H1 (cell line): ENCODE results near the gene DDR2. TPM values are rescaled to one million over a fixed set of nuclear protein-coding genes. Genes with fewer than 3 reads are reported as not detected.

Experiments
- CTCF ChIA-PET: fragments of 300-600 bp; sonication (Branson Sonifier 250); formaldehyde crosslinking; loops from one replicate; lab custom pipeline; 2021; ENCODE audit not compliant: partially characterized antibody; lab: Charles Lee
- POLR2A ChIA-PET: fragments of 300-600 bp; sonication (Branson Sonifier 250); formaldehyde crosslinking; loops from one replicate; lab custom pipeline; 2021; ENCODE audit warnings: inconsistent platforms; ENCODE audit not compliant: partially characterized antibody; lab: Charles Lee
- DNase-seq, 2 experiments: peaks; one replicate each; pipeline versions ENCODE4 v3.0.0 to v3.0.0-alpha.2; 2010 to 2022; ENCODE audit warnings: low spot score in 2 of 2, low read depth in 1 of 2, mixed read lengths in 1 of 2
- FAIRE-seq: peaks from 2 replicates; lab custom pipeline; 2011; peaks lifted over from hg19 to GRCh38; lab: Jason Lieb, UNC
- H2AFZ ChIP-seq: 2 replicates; pipeline ENCODE4 v1.8.1; 2012; ENCODE audit warnings: low read length, inconsistent platforms
- H2AK5ac ChIP-seq: 2 replicates; pipeline ENCODE4 v1.6.1; 2013; ENCODE audit warnings: low read depth, low read length
- H2BK120ac ChIP-seq: replicated peaks from 2 replicates; pipeline ENCODE3; 2013; ENCODE audit warnings: low read depth, low read length, inconsistent platforms
- H2BK12ac ChIP-seq: 2 replicates; pipeline ENCODE4 v1.6.1; 2013; ENCODE audit warnings: low read depth, low read length
- H2BK15ac ChIP-seq: 2 replicates; pipeline ENCODE4 v1.6.1; 2013; ENCODE audit warnings: low read length
- H2BK20ac ChIP-seq: 2 replicates; pipeline ENCODE4 v1.6.1; 2013; ENCODE audit warnings: low read length
- H2BK5ac ChIP-seq: 2 replicates; pipeline ENCODE4 v1.6.1; 2013; ENCODE audit warnings: low read depth, low read length
- H3K14ac ChIP-seq: 2 replicates; pipeline ENCODE4 v1.6.1; 2013; ENCODE audit warnings: inconsistent platforms; ENCODE audit not compliant: insufficient read length
- H3K18ac ChIP-seq: 2 replicates; pipeline ENCODE4 v1.6.1; 2013; ENCODE audit warnings: low read length; ENCODE audit errors: extremely low read depth
- H3K23ac ChIP-seq: 2 replicates; pipeline ENCODE4 v1.6.1; 2013; ENCODE audit warnings: inconsistent platforms; ENCODE audit not compliant: insufficient read length
- H3K23me2 ChIP-seq: 2 replicates; pipeline ENCODE4 v1.6.1; 2013; ENCODE audit warnings: low read depth, low read length
- H3K27ac ChIP-seq: 2 replicates; pipeline ENCODE4 v1.6.1; 2011; ENCODE audit warnings: low read depth, low read length, inconsistent platforms
- H3K27me3 ChIP-seq, 4 experiments: replicated peaks in 1 of 4; 1 replicate in 1 of 4; 2 replicates in 3 of 4; pipeline versions ENCODE4 v1.6.1 to v1.8.1; 2011 to 2013; ENCODE audit warnings: low read length in 3 of 4, mild to moderate bottlenecking in 3 of 4, inconsistent platforms in 2 of 4, mixed read lengths in 2 of 4, moderate library complexity in 1 of 4; ENCODE audit not compliant: control insufficient read depth in 3 of 4, insufficient read depth in 3 of 4; ENCODE audit errors: extremely low read depth in 1 of 4
- H3K36me3 ChIP-seq, 4 experiments: 2 replicates each; pipeline versions ENCODE4 v1.6.1 to v1.8.1; 2011 to 2013; ENCODE audit warnings: mild to moderate bottlenecking in 4 of 4, low read length in 3 of 4, moderate library complexity in 2 of 4, control low read depth in 1 of 4, inconsistent platforms in 1 of 4; ENCODE audit not compliant: insufficient read depth in 4 of 4, control insufficient read depth in 2 of 4
- H3K4ac ChIP-seq: replicated peaks from 2 replicates; pipeline ENCODE3; 2013; ENCODE audit warnings: low read length, low read depth, mixed read lengths, inconsistent platforms; ENCODE audit not compliant: insufficient read length
- H3K4me1 ChIP-seq, 4 experiments: replicated peaks in 1 of 4; 1 replicate in 1 of 4; 2 replicates in 3 of 4; pipeline versions ENCODE4 v1.6.1 to v1.8.1; 2011 to 2013; ENCODE audit warnings: low read length in 3 of 4, inconsistent platforms in 2 of 4, mixed read lengths in 1 of 4; ENCODE audit not compliant: insufficient read depth in 4 of 4, control insufficient read depth in 3 of 4
- H3K4me2 ChIP-seq, 2 experiments: 2 replicates each; pipeline versions ENCODE4 v1.6.1 to v1.8.1; 2011 to 2013; ENCODE audit warnings: low read depth in 2 of 2, low read length in 2 of 2, control low read depth in 1 of 2, inconsistent platforms in 1 of 2, mild to moderate bottlenecking in 1 of 2; ENCODE audit not compliant: insufficient read depth in 1 of 2
- H3K4me3 ChIP-seq, 4 experiments: fragments of 200-600, 300-600 bp in 1 of 4; sonication (generic), shearing (Covaris generic), sonication (Bioruptor Twin) in 1 of 4; 2 replicates each; pipeline versions ENCODE4 v1.5.1 to v1.8.1; 2011 to 2016; ENCODE audit warnings: low read length in 4 of 4, low read depth in 3 of 4, control low read depth in 2 of 4, inconsistent platforms in 2 of 4, mild to moderate bottlenecking in 2 of 4, mixed read lengths in 1 of 4, moderate library complexity in 1 of 4; ENCODE audit not compliant: insufficient read depth in 2 of 4; ENCODE audit errors: extremely low read depth in 1 of 4
- H3K56ac ChIP-seq: replicated peaks from 2 replicates; pipeline ENCODE3; 2013; ENCODE audit warnings: low read depth, mild to moderate bottlenecking, mixed read lengths, low read length, inconsistent platforms; ENCODE audit not compliant: insufficient read length
- H3K79me1 ChIP-seq: 2 replicates; pipeline ENCODE4 v1.6.1; 2013; ENCODE audit warnings: low read depth, low read length, control low read depth
- H3K79me2 ChIP-seq, 2 experiments: 2 replicates each; pipeline versions ENCODE4 v1.6.1 to v1.8.1; 2012 to 2013; ENCODE audit warnings: low read length in 2 of 2, mild to moderate bottlenecking in 2 of 2, inconsistent platforms in 1 of 2; ENCODE audit not compliant: insufficient read depth in 2 of 2, control insufficient read depth in 1 of 2
- H3K9ac ChIP-seq, 4 experiments: replicated peaks in 1 of 4; 1 replicate in 1 of 4; 2 replicates in 3 of 4; pipeline versions ENCODE4 v1.6.1 to v1.8.1; 2011 to 2013; ENCODE audit warnings: low read depth in 3 of 4, low read length in 3 of 4, control low read depth in 2 of 4, mild to moderate bottlenecking in 2 of 4, moderate library complexity in 2 of 4, inconsistent platforms in 1 of 4; ENCODE audit errors: extremely low read depth in 1 of 4
- H3K9me3 ChIP-seq, 2 experiments: 2 replicates each; pipeline versions ENCODE4 v1.6.1 to v1.8.1; 2012 to 2013; ENCODE audit warnings: mild to moderate bottlenecking in 2 of 2, moderate library complexity in 2 of 2, control low read depth in 1 of 2, inconsistent platforms in 1 of 2, low read depth in 1 of 2, low read length in 1 of 2, mixed read lengths in 1 of 2; ENCODE audit not compliant: insufficient read depth in 2 of 2
- H4K20me1 ChIP-seq, 2 experiments: replicated peaks in 1 of 2; 2 replicates each; pipeline versions ENCODE3 to v1.8.1; 2011 to 2013; ENCODE audit warnings: inconsistent platforms in 2 of 2, low read length in 2 of 2, mild to moderate bottlenecking in 1 of 2; ENCODE audit not compliant: insufficient read depth in 2 of 2, control insufficient read depth in 1 of 2
- H4K5ac ChIP-seq: 2 replicates; pipeline ENCODE4 v1.6.1; 2013; ENCODE audit warnings: low read length, low read depth, mixed read lengths, inconsistent platforms; ENCODE audit not compliant: insufficient read length
- H4K8ac ChIP-seq: 2 replicates; pipeline ENCODE4 v1.8.0; 2013; ENCODE audit warnings: mild to moderate bottlenecking, moderate library complexity, low read length, inconsistent platforms; ENCODE audit not compliant: insufficient read depth; ENCODE audit errors: extremely low read depth
- H4K91ac ChIP-seq: replicated peaks from 2 replicates; pipeline ENCODE3; 2013; ENCODE audit warnings: low read length, mixed read lengths, inconsistent platforms; ENCODE audit not compliant: insufficient read length
- BCL11A ChIP-seq, 2 experiments: IDR thresholded peaks; one replicate each; pipeline ENCODE4 v1.6.1; 2011; ENCODE audit warnings: low read depth in 2 of 2, low read length in 2 of 2, mild to moderate bottlenecking in 2 of 2
- CTBP2 ChIP-seq: IDR thresholded peaks from 2 replicates; pipeline ENCODE4 v1.7.0; 2011; ENCODE audit warnings: borderline replicate concordance, mild to moderate bottlenecking, moderate library complexity, mixed read lengths, low read length; ENCODE audit not compliant: insufficient read depth, insufficient read length
- EP300 ChIP-seq, 2 experiments: IDR thresholded peaks; 1 replicate in 1 of 2; 2 replicates in 1 of 2; pipeline ENCODE4 v1.6.1; 2011 to 2012; ENCODE audit warnings: low read depth in 2 of 2, low read length in 2 of 2, mild to moderate bottlenecking in 2 of 2, borderline replicate concordance in 1 of 2, inconsistent platforms in 1 of 2, moderate library complexity in 1 of 2
- GABPA ChIP-seq: IDR thresholded peaks from 2 replicates; pipeline ENCODE4 v1.6.1; 2011; ENCODE audit warnings: mild to moderate bottlenecking, low read length, moderate library complexity, borderline replicate concordance; ENCODE audit not compliant: insufficient read depth
- NANOG ChIP-seq: IDR thresholded peaks from 2 replicates; pipeline ENCODE4 v1.6.1; 2011; ENCODE audit warnings: low read length, low read depth, mild to moderate bottlenecking, inconsistent platforms; ENCODE audit not compliant: insufficient read depth, poor library complexity, severe bottlenecking
- PHF8 ChIP-seq: fragments of 200-600 bp; sonication (generic); conservative IDR thresholded peaks from 2 replicates; pipeline ENCODE4 v1.7.1; 2012; ENCODE audit warnings: low read depth, mild to moderate bottlenecking, inconsistent platforms, low read length, moderate library complexity
- POU5F1 ChIP-seq: IDR thresholded peaks from 2 replicates; pipeline ENCODE4 v1.6.1; 2011; ENCODE audit warnings: low read depth, mild to moderate bottlenecking, low read length, moderate library complexity
- SIN3A ChIP-seq, 2 experiments: IDR thresholded peaks in 1 of 2; conservative IDR thresholded peaks in 1 of 2; 2 replicates each; pipeline ENCODE4 v1.6.1; 2011 to 2012; ENCODE audit warnings: low read length in 2 of 2, improper control_type of control experiment in 1 of 2, low read depth in 1 of 2, mild to moderate bottlenecking in 1 of 2
- SP1 ChIP-seq: IDR thresholded peaks from 2 replicates; pipeline ENCODE4 v1.6.1; 2011; ENCODE audit warnings: low read depth, low read length
- TEAD4 ChIP-seq: IDR thresholded peaks from 2 replicates; pipeline ENCODE4 v1.6.1; 2012; ENCODE audit warnings: low read depth, low read length, inconsistent platforms, mixed read lengths
- WGBS, 2 experiments: shearing (Covaris generic) in 1 of 2; methylation state at CpG; one replicate each; pipeline versions ENCODE4 v1.1.6 to v1.1.7; 2013 to 2015; ENCODE audit warnings: low lambda C conversion rate in 2 of 2, mixed read lengths in 2 of 2, inconsistent platforms in 1 of 2, low coverage in 1 of 2, missing lambda C conversion rate in 1 of 2; ENCODE audit not compliant: insufficient replicate concordance in 2 of 2, insufficient coverage in 1 of 2, insufficient read length in 1 of 2; ENCODE audit errors: extremely low coverage in 1 of 2, missing lambda C conversion rate in 1 of 2; 5-methylcytosine and 5-hydroxymethylcytosine counted together
- polyA plus RNA-seq, 7 experiments: library from polyadenylated mRNA; depleted of rRNA in 3 of 7; stranded (reverse) in 5 of 7; unstranded in 2 of 7; fragments of >200 nt in 5 of 7; fragments of 200-250 nt in 2 of 7; gene quantifications; 1 replicate in 5 of 7; 2 replicates in 1 of 7; 4 replicates in 1 of 7; pipeline versions ENCODE4 v1.2.1 to v1.2.3, GENCODE V29; 2011 to 2013; ENCODE audit warnings: missing spikeins in 2 of 7, mixed read lengths in 2 of 7
- total RNA-seq: library from RNA; stranded (reverse); fragmentation: NEBNext Ultra II Directional; extraction: Animal tissue kit (Norgen Biotek cat#: 25700); gene quantifications from 2 replicates; pipeline ENCODE4 v1.2.1, GENCODE V29; 2021
- TF ChIP-seq, protein P1 (sequence below): IDR thresholded peaks from 2 replicates; pipeline ENCODE4 v1.6.1; 2012; ENCODE audit warnings: inconsistent platforms

Gene DDR2
- total and polyA plus RNA-seq, 2 of the 8 experiments (the other 6 are each of a cell fraction or from before 2014, with no cell fraction given) = 1.00 to 2.1 TPM

DNA sequence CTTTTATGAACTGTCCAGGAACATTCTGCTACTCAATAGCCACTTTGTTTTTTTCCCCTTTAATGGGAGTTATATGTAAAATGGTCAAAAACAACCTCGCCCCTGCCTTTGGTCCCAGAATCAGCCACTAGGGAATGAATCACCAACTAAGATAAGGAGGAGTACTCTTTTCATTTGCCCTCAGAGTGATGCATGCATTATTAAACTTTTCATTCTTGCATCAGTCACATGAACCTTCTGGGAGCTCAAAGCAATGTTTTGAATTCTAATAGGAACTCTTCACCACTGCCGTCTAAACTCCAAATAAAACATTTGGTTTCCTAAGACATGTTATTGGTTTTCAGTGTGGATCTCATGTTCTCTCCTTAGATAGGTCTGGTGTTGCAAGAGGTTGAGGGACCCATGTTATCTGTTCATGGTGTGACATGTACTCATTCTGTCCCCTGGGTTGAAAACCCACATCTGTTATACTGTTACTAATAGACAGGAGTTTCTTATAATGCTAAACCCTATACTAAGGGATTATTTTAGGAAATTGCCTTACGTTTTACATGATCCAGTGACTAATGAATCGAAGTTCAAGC lies 140.4 kb downstream of the DDR2 start:
- Histone ChIP-seq H3K79me2 (no peaks in the 10 kb centered on the region), H3K18ac (no peak overlapping the region), H3K79me1 (no peaks in the 10 kb centered on the region), H4K91ac (no peak overlapping the region), H3K27me3 (no peaks in the 10 kb centered on the region), H3K4me1 (peaks cover 0 to 2% (median 0%) of the 10 kb centered on the region in 4 experiments; a peak in 2 of 7 replicates), H2BK120ac (no peak overlapping the region), H3K9me3 (no peaks in the 10 kb centered on the region), H3K27ac (no peak overlapping the region), H3K23ac (no peak overlapping the region), H3K4me3 (no peak overlapping the region), H2BK15ac (no peak overlapping the region), H3K56ac (no peak overlapping the region), H4K5ac (no peak overlapping the region), H2AFZ (no peak overlapping the region), H3K9ac (no peak overlapping the region), H3K36me3 (no peaks in the 10 kb centered on the region), H2BK20ac (no peak overlapping the region), H2AK5ac (no peak overlapping the region), H2BK12ac (no peak overlapping the region), H4K8ac (no peak overlapping the region), H4K20me1 (no peaks in the 10 kb centered on the region), H3K4me2 (no peak overlapping the region), H3K4ac (no peak overlapping the region), H3K14ac (no peak overlapping the region), H3K23me2 (no peaks in the 10 kb centered on the region), H2BK5ac (no peak overlapping the region)
- DNase-seq (no peak), FAIRE-seq (no peak)
- ChIA-PET CTCF (interaction anchor here (0.9 to 2.3 kb wide), 2 partner anchors 19 to 159 kb away, joined by 4 to 8 read pairs; no protein-coding TSS in a partner anchor), POLR2A (no interaction called here)
- WGBS, 2 experiments = 86% methylated on average over 4 of the region's 4 CpGs; no CpG with 5 or more reads in 1 of the 2 experiments
- no peak for TF ChIP-seq CTBP2
- TF ChIP-seq, protein P1, sequence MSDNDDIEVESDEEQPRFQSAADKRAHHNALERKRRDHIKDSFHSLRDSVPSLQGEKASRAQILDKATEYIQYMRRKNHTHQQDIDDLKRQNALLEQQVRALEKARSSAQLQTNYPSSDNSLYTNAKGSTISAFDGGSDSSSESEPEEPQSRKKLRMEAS = no peak
- TF ChIP-seq PHF8 = no peak
- TF ChIP-seq NANOG = no peak
- no peak for TF ChIP-seq EP300 (IDR thresholded peaks at IDR 0.05; ENCODE audit: borderline replicate concordance in 1 of 2, low read depth in 2 of 2, low read length in 2 of 2)
- TF ChIP-seq GABPA = no peak
- no peak for TF ChIP-seq SP1
- TF ChIP-seq SIN3A (conservative IDR thresholded peaks at IDR 0.05 in 1 of 2, IDR thresholded peaks at IDR 0.05 in 1 of 2; ENCODE audit: low read depth in 1 of 2, low read length in 2 of 2) = no peak
- TF ChIP-seq POU5F1 = no peak
- no peak for TF ChIP-seq BCL11A (IDR thresholded peaks at IDR 0.05; ENCODE audit: low read depth in 2 of 2, low read length in 2 of 2)
- TF ChIP-seq TEAD4 = no peak
